Testis (tissue), 2 donors: ENCODE measurements around the gene NPHP4.

Source experiments
- POLR2A ChIP-seq: fragments of 450-650 bp; IDR thresholded peaks from one replicate; pipeline ENCODE4 v1.6.1; 2017; ENCODE audit warnings: antibody characterized with exemption, mild to moderate bottlenecking, moderate library complexity
- TF ChIP-seq, protein P1 (sequence below), 3 experiments: fragments of 450-650 bp in 2 of 3; fragments of 200-600 bp in 1 of 3; sonication (generic) in 1 of 3; IDR thresholded peaks; one replicate each; pipeline ENCODE4 v1.5.1; 2016 to 2019; ENCODE audit warnings: antibody characterized with exemption in 3 of 3, mild to moderate bottlenecking in 2 of 3, moderate library complexity in 1 of 3

GRCh38 chr1:6022193-6022592 is 30.0 kb upstream of the NPHP4 start:
- TF ChIP-seq, protein P1, sequence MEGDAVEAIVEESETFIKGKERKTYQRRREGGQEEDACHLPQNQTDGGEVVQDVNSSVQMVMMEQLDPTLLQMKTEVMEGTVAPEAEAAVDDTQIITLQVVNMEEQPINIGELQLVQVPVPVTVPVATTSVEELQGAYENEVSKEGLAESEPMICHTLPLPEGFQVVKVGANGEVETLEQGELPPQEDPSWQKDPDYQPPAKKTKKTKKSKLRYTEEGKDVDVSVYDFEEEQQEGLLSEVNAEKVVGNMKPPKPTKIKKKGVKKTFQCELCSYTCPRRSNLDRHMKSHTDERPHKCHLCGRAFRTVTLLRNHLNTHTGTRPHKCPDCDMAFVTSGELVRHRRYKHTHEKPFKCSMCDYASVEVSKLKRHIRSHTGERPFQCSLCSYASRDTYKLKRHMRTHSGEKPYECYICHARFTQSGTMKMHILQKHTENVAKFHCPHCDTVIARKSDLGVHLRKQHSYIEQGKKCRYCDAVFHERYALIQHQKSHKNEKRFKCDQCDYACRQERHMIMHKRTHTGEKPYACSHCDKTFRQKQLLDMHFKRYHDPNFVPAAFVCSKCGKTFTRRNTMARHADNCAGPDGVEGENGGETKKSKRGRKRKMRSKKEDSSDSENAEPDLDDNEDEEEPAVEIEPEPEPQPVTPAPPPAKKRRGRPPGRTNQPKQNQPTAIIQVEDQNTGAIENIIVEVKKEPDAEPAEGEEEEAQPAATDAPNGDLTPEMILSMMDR (IDR thresholded peaks at IDR 0.05) = no peak
- no peak for TF ChIP-seq POLR2A
